SIG-M5 treated with dmso at 0.1 percent for 504 hours (cell line): ENCODE results near the gene KLHDC8A.
"Not testable (repeated sequence)": the region's sequence is repeated elsewhere in the genome, so short reads cannot be mapped to it uniquely, and the experiment has no call there.

Experiments
- DNase-seq: peaks from one replicate; lab custom pipeline; 2025; ENCODE audit not compliant: unreplicated experiment; lab: John Stamatoyannopoulos, UW

Gene KLHDC8A, protein sequence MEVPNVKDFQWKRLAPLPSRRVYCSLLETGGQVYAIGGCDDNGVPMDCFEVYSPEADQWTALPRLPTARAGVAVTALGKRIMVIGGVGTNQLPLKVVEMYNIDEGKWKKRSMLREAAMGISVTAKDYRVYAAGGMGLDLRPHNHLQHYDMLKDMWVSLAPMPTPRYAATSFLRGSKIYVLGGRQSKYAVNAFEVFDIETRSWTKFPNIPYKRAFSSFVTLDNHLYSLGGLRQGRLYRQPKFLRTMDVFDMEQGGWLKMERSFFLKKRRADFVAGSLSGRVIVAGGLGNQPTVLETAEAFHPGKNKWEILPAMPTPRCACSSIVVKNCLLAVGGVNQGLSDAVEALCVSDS

DNA sequence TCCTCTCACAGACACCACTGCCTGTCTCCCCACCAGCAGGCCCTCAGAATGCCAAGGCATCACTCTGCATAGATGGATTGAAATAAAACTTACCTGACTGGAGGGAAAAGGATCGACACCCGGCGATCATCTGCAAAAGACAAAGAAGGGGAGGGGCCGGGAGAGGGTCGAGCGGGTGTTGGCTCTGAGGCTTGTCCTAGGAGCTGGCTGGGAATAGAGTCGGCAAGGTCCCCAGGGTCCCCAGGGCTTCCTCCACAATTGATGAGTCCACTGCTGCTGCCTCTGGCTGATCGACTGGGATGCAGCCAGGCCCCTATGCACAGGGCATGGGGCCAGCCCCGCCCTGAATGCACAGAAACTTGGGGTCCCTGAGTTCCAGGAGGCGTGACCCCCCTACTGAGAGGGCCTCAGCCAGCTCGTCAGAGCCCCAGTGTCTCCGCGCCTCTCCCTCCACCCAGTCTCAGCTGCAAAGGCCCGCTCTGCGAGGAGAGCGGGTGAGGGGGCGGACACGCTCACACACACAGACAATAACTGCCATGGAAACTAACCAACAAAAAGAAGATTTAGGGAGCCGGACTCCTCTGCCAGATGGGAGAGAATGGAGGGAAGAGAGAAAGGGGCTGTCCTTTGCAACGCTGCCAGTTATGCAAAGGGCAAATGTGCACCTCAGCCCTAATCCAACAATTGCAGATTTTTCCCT, at the start of gene KLHDC8A:
TSS of gene KLHDC8A (minus strand) at position 483 of the 700 bp plus-strand sequence. CDS start 13,318 bp downstream, outside the sequence.
- DNase-seq, result no peak

DNA sequence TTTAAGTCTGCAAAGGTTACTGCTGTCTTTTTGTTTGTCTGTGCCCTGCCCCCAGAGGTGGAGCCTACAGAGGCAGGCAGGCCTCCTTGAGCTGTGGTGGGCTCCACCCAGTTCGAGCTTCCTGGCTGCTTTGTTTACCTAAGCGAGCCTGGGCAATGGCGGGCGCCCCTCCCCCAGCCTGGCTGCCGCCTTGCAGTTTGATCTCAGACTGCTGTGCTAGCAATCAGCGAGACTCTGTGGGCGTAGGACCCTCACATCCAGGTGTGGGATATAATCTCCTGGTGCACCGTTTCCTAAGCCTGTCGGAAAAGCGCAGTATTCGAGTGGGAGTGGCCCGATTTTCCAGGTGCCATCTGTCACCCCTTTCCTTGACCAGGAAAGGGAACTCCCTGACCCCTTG, 49.5 kb upstream of the KLHDC8A start:
- not testable (repeated sequence) for DNase-seq

DNA sequence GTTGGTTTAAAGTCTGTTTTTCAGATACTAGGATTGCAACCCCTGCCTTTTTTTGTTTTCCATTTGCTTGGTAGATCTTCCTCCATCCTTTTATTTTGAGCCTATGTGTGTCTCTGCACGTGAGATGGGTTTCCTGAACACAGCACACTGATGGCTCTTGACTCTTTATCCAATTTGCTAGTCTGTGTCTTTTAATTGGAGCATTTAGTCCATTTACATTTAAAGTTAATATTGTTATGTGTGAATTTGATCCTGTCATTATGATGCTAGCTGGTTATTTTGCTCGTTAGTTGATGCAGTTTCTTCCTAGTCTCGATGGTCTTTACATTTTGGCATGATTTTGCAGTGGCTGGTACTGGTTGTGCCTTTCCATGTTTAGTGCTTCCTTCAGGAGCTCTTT, 47.8 kb upstream of the KLHDC8A start:
- not testable (repeated sequence) for DNase-seq

DNA sequence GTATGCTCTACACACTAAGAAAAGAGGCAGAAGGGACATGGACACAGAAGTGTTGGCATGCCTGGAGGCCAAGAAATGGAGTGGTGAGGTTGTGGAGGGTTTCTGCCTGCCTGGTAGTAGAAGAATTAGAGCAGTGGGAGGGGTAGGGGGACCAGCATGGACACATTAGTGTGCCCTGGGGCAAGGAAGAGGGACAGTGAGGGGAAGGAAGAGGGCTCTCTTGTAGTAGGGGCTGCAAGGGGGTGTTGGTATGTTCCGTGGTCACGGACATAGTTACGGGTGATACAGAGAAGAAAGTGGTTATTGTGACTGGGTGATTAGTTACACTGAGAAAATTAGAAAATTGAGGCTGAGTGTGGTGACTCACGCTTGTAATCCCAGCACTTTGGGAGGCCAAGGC, 41.9 kb upstream of the KLHDC8A start:
- DNase-seq, result no peak

DNA sequence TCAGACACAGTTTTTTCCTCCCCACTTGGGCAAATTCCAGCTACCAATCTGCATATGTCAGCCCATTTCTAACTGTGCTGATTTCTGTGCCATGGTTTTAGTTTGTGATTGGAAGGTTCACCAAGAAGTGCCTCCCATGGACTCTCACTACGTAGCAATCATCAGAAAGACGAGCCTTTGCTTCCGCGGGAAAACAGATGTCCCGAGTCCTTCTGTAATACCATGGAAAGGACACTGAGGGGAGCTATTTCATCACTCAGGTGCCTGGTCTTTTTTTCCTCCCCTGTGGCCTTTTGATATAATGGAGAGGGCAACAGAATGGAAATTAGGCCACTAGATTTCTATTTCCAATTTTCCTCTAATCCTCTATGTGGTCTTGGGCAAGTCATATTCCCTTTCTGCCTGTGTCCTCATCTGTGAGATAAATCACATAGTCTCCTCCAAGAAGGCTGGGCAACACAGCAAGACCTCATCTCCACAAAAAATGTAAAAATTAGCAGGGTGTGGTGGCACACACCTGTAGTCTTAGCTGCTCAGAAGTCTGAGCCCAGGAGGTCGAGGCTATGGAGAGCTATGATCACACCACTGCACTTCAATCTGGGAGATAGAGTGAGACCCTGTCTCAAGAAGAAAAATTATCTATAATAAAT, 40.4 kb upstream of the KLHDC8A start:
- DNase-seq, result peak; percentile 55

DNA sequence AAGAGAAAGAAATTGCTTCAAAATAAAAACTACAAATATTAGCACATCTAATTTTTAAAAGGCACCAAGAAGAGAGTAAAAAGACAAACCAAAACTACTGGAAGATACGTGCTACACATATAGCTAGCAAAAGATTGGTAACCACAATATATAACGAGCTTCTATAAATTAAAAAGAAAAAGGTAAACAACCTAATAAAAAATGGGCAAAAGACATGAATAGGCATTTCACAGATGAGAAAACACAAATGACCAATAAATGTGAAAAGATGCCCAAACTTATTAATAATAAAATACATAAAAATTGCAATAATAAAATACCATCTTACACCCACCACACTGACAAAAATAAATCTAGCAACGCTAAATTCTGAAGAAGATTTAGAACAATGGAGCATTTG, 38.9 kb upstream of the KLHDC8A start:
- DNase-seq, result no peak

DNA sequence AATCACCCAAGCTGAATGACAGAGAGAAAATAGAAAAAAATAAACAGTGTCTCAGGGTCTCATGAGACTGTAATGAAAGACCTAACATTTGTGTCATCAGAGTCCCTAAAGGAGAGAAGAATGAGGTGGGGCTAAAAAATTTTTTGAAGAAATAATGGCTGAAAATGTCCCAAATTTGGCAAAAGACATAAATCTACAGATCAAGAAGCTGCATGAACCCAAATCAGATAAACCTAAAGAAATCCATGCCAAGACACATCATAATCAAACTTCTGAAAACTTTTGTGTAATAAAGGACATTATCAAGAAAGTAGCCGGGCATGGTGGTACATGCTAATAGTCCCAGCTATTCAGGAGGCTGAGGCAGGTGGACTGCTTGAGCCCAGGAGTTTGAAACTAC, 35.9 kb upstream of the KLHDC8A start:
- DNase-seq, result no peak

DNA sequence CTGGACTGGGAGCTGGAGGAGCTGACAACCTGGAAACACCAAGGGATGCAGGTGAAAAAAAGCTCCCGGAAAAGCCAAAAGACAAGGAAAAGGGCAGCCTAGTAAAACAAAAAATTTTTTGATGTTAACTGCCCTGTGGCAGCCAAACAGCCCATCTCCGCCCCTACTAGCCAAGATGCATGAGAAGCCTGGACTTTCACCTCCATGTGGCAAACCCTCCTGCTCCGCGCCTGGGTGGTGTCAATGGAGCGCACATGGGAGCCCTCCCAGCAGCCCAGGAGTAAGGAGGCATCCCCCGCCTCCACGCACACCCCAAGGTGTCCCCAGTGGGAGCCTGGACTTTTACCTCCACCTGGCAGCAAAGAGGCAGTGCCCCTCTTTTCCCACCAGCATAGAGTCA, 34.7 kb upstream of the KLHDC8A start:
- DNase-seq, result no peak

DNA sequence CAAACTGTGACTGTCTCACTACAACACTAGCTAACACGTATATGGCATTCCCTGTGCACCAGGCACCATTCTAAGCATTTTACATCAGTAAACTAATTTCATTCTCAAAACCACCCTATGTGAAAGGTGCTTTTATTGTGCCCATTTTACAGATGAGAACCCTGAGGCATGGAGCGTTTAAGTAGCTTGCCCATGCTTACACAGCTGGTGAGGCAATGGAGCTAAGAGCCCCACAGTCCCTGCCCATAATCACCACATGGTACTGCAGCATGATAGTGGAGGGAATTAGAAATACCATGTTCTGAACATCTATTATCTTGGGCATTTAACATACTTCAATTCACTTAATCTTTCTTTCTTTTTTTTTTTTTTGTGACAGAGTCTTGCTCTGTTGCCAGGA, 31.1 kb upstream of the KLHDC8A start:
- no peak for DNase-seq

DNA sequence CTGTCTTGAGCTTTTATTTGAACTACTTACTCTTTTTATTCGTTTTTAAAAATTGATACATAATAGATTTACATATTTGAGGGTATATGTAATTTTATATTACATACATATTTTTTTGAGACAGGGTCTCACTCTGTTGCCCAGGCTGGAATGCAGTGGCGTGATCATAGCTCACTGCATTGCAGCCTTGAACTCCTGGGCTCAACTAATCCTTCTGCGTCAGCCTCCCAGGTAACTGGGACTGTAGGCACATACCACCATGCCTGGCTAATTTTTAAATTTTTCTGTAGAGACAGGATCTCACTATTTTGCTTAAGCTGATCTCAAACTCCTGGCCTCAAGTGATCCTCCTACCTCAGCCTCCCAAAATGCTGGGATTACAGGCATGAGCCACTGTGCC, 26.3 kb upstream of the KLHDC8A start:
- DNase-seq, result not testable (repeated sequence)

DNA sequence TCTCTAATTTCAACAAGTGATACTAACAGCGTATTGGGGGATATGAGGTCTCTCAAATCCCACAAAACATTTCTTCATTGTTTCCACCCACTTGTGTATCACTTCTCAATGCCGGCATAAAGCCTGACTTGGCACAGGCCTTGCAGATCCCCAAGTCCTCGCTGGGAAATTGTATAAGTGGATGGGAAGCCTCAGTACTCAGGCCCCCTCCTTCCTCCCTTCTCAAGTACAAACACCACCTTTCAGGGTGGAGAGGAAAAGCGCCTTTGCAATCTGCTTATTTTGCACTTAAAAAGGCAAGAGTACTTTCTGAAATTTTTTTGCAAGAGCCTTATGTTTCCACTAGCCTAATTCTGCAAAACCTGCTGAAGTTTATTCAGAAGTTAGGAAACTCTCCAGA, 25.8 kb upstream of the KLHDC8A start:
- DNase-seq, result no peak

DNA sequence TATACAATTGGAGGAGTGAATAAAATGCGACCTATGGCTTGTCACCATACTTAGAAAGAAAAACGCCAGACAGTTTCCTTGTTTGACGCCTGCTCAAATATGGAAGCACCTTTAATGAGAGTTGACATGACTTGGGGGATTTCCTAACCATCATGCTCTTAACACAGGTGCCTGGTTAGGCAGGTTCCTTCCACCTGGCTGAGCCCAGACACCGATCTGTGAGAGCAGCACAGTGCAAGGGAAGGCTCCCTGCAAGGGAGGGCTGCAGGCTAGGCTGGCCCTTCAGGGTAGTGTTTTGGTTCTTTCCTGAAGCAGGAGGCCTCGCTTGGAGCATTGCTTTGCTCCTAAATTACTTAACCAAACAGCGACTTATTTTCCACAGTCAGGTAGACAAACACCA, 24.6 kb upstream of the KLHDC8A start:
- no peak for DNase-seq

DNA sequence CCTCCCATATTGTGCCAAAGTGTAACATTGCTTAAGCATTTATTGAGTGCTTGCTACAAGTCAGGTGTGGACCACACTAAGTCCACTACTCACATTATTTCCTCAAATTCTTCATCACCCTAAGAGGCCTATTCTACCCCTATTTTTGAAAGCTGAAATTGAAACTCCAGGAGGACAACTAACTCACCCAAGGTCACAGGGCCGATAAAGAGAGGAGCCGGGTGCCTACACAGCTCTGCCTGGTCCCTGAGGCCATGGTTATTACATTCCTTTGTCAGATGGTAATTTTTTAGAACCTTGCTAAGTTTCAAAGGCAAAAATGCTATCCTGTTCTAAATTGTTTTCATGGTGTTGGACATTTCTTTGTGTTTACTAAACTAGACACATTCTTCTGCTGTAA, 24.2 kb upstream of the KLHDC8A start:
- DNase-seq, result no peak

DNA sequence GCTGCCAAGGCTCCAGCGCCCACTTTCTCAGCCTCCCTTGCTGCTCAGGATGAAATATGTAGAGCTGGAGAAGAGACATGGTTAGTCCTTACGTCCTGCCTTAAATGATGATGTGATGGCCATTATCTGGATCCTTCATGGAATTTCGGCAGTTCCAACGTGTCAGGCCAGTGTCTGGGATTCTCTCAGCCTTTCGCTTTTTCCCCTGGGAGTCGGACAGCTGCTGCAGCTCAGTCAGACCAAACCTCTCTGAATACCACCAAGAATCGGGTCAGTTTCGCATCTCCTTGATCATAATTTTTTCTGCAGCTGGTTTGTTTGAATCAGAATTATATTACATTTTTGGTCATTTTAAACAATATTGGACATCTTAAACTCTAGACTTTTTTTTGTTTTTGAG, 22.3 kb upstream of the KLHDC8A start:
- no peak for DNase-seq

DNA sequence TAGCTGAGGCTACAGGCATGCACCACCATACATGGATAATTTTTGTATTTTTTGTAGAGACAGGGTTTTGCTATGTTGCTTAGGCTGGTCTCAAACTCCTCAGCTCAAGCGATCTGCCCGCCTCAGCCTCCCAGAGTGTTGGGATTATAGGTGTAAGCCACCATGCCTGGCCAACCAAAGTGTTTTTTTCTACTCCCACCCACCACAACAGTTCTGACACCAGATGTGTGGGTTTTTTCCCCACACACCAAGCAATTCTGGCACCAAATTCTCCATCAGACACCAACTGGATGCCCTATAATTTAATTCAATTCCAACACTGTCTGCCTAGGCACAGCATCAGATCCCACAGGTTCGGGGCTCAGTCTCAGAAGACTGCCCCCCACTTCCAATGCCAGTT, 20.6 kb upstream of the KLHDC8A start:
- DNase-seq, result no peak

DNA sequence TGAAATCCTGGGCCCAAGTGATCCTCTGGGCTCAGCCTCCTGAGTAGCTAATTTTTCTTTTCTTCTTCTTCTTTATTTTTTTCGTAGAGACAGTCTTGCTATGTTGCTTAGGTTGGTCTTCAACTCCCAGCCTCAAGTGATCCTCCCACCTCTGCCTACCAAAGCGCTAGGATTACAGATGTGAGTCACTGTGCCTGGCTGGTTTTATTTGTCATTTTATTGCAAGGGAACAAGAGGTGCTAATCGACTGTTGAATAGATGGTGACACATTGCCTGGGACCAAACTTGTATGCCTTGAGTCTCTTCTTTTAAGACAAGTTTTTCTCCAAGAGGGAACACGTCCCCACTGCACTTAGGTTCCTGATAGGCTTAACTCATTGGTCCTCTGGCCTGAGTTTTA, 20.0 kb upstream of the KLHDC8A start:
- no peak for DNase-seq

DNA sequence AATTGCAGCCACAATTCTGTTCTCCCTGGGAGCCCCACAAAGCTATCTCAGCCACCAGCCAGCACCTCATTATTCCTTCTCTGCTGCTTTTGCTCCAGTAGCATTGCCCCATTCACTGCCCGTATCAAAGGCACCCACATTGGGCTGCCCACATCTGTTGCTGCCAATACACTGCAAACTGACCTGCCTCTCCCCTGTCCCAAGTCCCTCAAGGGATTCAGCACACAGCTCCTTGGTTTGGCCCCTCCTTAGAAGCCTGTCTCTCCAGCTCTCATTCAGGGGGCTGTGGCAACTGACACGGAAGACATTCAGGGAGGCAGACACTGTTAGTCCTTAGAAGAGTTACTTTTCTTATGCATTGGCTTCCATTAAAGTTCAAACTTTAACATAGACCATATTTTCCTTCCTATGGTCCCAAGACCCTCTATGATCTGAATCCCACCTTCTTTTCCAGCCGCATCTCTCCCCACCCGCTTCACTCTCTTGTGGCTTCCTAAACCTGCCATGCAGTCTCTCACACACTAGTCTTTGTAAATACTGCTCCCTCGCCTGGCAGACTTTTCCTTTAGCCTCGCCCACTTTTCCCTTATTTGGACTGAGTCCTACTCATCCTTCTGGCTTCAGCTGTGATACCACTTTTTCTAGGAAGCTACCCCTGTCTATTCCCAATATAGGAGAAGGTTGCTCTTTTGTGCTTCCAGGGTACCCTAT, 19.3 kb upstream of the KLHDC8A start:
- peak; percentile 24 for DNase-seq

DNA sequence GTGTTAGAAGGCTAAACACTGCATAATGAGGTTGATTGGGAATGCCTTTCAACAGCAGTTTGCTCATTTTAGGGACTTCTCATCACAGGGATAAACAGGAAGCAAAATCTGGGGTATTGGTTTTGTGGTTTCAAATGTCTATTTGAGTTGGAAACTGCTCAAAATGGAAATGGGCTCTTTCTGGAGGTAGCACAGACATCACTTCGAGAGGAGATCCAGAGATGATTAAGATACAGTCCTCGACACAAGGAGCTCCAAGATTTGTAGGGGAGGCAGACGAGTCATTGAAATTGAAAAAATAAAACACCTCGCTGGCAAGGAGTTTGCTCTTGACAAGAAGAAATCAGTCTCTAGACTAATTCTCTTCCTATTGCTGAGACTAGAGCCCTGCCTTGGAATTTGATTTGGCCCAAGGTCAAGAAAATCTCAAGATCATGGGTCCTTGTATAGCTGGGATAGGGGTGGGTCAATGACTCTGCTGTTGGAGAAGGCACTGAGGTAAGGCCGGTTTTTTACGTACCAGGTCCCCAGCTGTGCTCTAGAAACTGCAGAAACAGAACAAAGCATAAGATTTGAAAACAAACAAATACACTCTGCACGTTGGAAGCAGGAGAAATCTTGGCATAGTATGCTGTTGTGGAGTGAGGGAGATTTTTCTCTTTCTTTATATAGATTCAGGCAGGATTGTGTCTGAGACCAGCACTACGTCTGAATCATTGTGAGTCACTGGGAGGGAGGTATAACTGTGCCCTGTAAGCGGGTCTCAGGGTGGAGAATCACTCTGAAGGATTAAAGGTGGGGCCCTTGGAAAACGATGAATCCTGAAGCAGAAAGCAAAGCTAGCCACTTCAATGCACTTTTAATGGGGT, 17.7 kb upstream of the KLHDC8A start:
- no peak for DNase-seq

DNA sequence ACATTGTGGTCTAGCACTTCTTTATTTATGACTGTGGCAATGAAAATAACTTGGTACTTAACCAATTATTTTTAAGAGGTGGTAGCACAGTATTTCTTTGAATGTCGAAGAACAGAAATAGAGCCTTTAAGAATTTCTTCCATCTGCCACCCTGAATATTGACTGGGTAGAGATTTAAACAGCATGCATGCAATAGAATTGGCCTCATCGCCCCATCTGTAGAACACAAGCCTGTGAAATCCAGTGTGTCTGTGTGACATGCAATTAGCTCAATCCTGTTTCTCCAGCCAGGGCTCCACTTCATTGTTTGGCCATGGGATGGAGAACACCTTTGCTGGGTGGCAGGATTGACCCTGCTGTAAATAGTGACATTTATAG, 17.1 kb upstream of the KLHDC8A start:
- DNase-seq, result no peak

DNA sequence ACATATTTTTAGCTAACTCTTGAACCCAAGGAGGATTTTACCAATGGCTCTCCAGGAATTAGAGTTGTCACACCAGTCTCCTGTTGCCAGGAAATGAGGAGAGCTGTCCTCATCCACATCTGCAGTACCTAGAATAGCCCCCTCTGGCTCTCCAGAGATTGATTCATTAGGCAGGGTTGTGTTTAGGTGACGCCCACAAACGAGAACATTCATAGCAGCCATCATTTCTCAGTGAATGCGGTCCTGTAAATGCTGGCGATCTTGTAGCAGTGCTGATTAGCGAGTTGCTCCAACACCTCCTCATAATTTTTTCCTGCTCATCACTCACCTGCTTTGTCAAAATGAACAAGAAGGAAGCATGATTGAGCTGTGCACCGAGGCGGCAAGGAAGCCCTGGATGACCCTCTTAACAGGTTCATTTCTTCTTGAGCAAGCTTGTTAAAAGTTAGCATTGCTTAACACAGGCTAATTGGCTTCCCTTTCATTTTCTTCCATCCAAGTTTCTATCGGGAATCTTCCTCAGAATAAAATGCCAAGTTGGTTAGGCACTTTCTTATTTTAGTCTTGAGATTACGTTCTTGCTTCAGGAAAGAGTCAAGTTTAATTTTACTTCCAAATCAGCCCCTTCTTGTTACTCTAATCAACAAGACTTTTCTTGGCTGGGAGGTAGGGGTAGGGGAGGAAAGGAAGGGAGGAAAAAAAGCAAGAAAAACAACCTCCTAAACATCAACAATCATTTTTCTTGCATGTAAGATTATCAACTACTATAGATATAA, 16.5 kb upstream of the KLHDC8A start:
- no peak for DNase-seq
